HepG2 (cell line): ENCODE measurements around the gene LIPC. TPM values are rescaled to one million over a fixed set of nuclear protein-coding genes. Genes with fewer than 3 reads are reported as not detected.

Source experiments
- ATAC-seq: fragments of 200-7000 bp; cut with Tn5 transposase; 3 replicates; pipeline ENCODE4 v1.9.1; 2020; ENCODE audit warnings: mild to moderate bottlenecking, moderate library complexity
- BruUV-seq: library from RNA; stranded (reverse); fragments of 400-500 nt; replicated peaks from 2 replicates; lab custom pipeline; 2021; lab: Mats Ljungman, UMichigan
- CTCF ChIA-PET: fragments of 300-600 bp; formaldehyde crosslinking; extraction: SDS; loops from one replicate; lab custom pipeline; 2021; ENCODE audit warnings: low total read pairs, inconsistent platforms, low intra/inter-chr PET ratio; lab: Yijun Ruan, JAX
- POLR2A ChIA-PET: fragments of 350-600 bp; sonication (Branson Sonifier 250); formaldehyde crosslinking; loops from one replicate; lab custom pipeline; 2020; ENCODE audit warnings: antibody characterized with exemption, inconsistent platforms; lab: Yijun Ruan, JAX
- DNase-seq: peaks from one replicate; pipeline ENCODE4 v3.0.0-alpha.2; 2015; ENCODE audit warnings: low spot score
- FAIRE-seq: peaks from 3 replicates; lab custom pipeline; 2011; peaks lifted over from hg19 to GRCh38; lab: Jason Lieb, UNC
- H2AFZ ChIP-seq: one replicate; pipeline ENCODE4 v1.6.1; 2011; ENCODE audit warnings: low read length, inconsistent platforms
- H3K27ac ChIP-seq: fragments of 300-600 bp; 3 replicates; pipeline ENCODE4 v1.8.0; 2011; ENCODE audit warnings: mixed run types, mild to moderate bottlenecking, mixed read lengths, low read length, inconsistent platforms; ENCODE audit not compliant: insufficient read depth; ENCODE audit errors: extremely low read length
- H3K27me3 ChIP-seq, 2 experiments: fragments of 200-600 bp in 1 of 2; 2 replicates in 1 of 2; 3 replicates in 1 of 2; pipeline versions ENCODE4 v1.6.0 to v1.8.0; 2011; ENCODE audit warnings: low read length in 2 of 2, mild to moderate bottlenecking in 2 of 2, moderate library complexity in 2 of 2, inconsistent platforms in 1 of 2; ENCODE audit not compliant: insufficient read depth in 2 of 2, control insufficient read depth in 1 of 2
- H3K36me3 ChIP-seq, 2 experiments: fragments of 200-600 bp in 1 of 2; replicated peaks in 1 of 2; 2 replicates in 1 of 2; 3 replicates in 1 of 2; pipeline versions ENCODE4 v1.5.1 to v1.8.0; 2011; ENCODE audit warnings: low read length in 2 of 2, inconsistent platforms in 1 of 2; ENCODE audit not compliant: insufficient read depth in 2 of 2, control insufficient read depth in 1 of 2
- H3K4me1 ChIP-seq: 2 replicates; pipeline ENCODE4 v1.5.1; 2012; ENCODE audit warnings: low read length, inconsistent platforms; ENCODE audit not compliant: insufficient read depth
- H3K4me2 ChIP-seq: 2 replicates; pipeline ENCODE4 v1.6.0; 2011; ENCODE audit warnings: low read depth, low read length, inconsistent platforms
- H3K4me3 ChIP-seq, 3 experiments: fragments of 200-600 bp in 1 of 3; sonication (generic), shearing (Covaris generic) in 1 of 3; replicated peaks in 1 of 3; 2 replicates each; pipeline ENCODE4 v1.5.1; 2011 to 2016; ENCODE audit warnings: low read length in 3 of 3, inconsistent platforms in 2 of 3, low read depth in 2 of 3, mild to moderate bottlenecking in 2 of 3, control low read depth in 1 of 3, mixed read lengths in 1 of 3; ENCODE audit not compliant: insufficient read depth in 1 of 3
- H3K79me2 ChIP-seq: one replicate; pipeline ENCODE4 v1.6.1; 2011; ENCODE audit warnings: low read length, inconsistent platforms; ENCODE audit not compliant: insufficient read depth
- H3K9ac ChIP-seq: 2 replicates; pipeline ENCODE4 v1.6.0; 2011; ENCODE audit warnings: mild to moderate bottlenecking, low read depth, low read length, inconsistent platforms; ENCODE audit not compliant: insufficient read depth
- H3K9me3 ChIP-seq: 2 replicates; pipeline ENCODE4 v1.5.1; 2012; ENCODE audit warnings: mild to moderate bottlenecking, low read length
- H4K20me1 ChIP-seq: 2 replicates; pipeline ENCODE4 v1.6.0; 2011; ENCODE audit warnings: inconsistent platforms, mild to moderate bottlenecking, low read length, moderate library complexity; ENCODE audit not compliant: insufficient read depth
- DMTF1 ChIP-seq: sonication (generic); formaldehyde crosslinking; IDR thresholded peaks from 2 replicates; pipeline ENCODE4 v1.4.0; 2020; ENCODE audit warnings: mild to moderate bottlenecking, missing genetic modification reagents
- HIVEP1 ChIP-seq: sonication (generic); formaldehyde crosslinking; IDR thresholded peaks from 2 replicates; pipeline ENCODE4 v1.4.0; 2020; ENCODE audit warnings: mild to moderate bottlenecking, missing genetic modification reagents
- PRPF4 ChIP-seq: fragments of 200-400 bp; formaldehyde crosslinking; IDR thresholded peaks from 2 replicates; pipeline ENCODE4 v1.6.1; 2016; ENCODE audit warnings: low read length, low read depth; ENCODE audit not compliant: poor library complexity, severe bottlenecking
- REXO4 ChIP-seq: sonication (generic); formaldehyde crosslinking; IDR thresholded peaks from 2 replicates; pipeline ENCODE4 v1.8.0; 2022; ENCODE audit warnings: missing genetic modification reagents, mild to moderate bottlenecking, borderline replicate concordance
- TBX3 ChIP-seq: fragments of 450-650 bp; IDR thresholded peaks from 2 replicates; pipeline ENCODE4 v1.6.1; 2017; ENCODE audit warnings: antibody characterized with exemption, mild to moderate bottlenecking, inconsistent platforms, borderline replicate concordance
- ZBTB33 ChIP-seq: sonication (generic); formaldehyde crosslinking; IDR thresholded peaks from 2 replicates; pipeline ENCODE4 v1.4.0; 2020; ENCODE audit warnings: missing genetic modification reagents
- ZNF121 ChIP-seq: sonication (generic); formaldehyde crosslinking; IDR thresholded peaks from 2 replicates; pipeline ENCODE4 v1.5.0; 2020; ENCODE audit warnings: mild to moderate bottlenecking, missing genetic modification reagents
- ZNF235 ChIP-seq: sonication (generic); formaldehyde crosslinking; IDR thresholded peaks from 2 replicates; pipeline ENCODE4 v1.8.1; 2023; ENCODE audit warnings: mild to moderate bottlenecking, missing genetic modification reagents, borderline replicate concordance
- ZNF292 ChIP-seq: sonication (generic); formaldehyde crosslinking; IDR thresholded peaks from 2 replicates; pipeline ENCODE4 v1.8.1; 2022; ENCODE audit warnings: mild to moderate bottlenecking, low read depth, missing genetic modification reagents, borderline replicate concordance
- ZNF687 ChIP-seq: sonication (generic); formaldehyde crosslinking; IDR thresholded peaks from 2 replicates; pipeline ENCODE4 v1.5.1; 2020; ENCODE audit warnings: mild to moderate bottlenecking, missing genetic modification reagents, moderate library complexity
- WGBS: methylation state at CpG from one replicate; pipeline ENCODE4 v1.1.6; 2017; ENCODE audit warnings: low lambda C conversion rate; 5-methylcytosine and 5-hydroxymethylcytosine counted together
- in situ Hi-C: cut with HindIII; loops from 2 replicates; pipeline ENCODE4 v1.10.0; 2017; ENCODE audit warnings: low pct_unique_long_range_greater_than_20kb; ENCODE audit not compliant: extremely low pct_ligation_motif_present
- intact Hi-C: fragments of 100-400 bp; cut with micrococcal nuclease; formaldehyde crosslinking; loops from one replicate; pipeline ENCODE4 v1.10.0; 2022; ENCODE audit not compliant: unreplicated experiment
- polyA plus RNA-seq, 8 experiments: library from polyadenylated mRNA; depleted of rRNA in 3 of 8; stranded (reverse) in 7 of 8; unstranded in 1 of 8; fragments of >200 nt; fragmentation: Illumina TruSeq in 4 of 8; extraction: Trizol in 4 of 8; gene quantifications; 2 replicates each; pipeline versions ENCODE4 v1.2.1 to v1.2.3, GENCODE V29; 2011 to 2016; ENCODE audit warnings: low read depth in 4 of 8, missing spikeins in 1 of 8, mixed read lengths in 1 of 8; ENCODE audit not compliant: insufficient read depth in 1 of 8
- total RNA-seq, 5 experiments: library from RNA; depleted of rRNA; stranded (reverse); fragments of >200 nt; fragmentation: Illumina TruSeq; extraction: Trizol; gene quantifications; 2 replicates each; pipeline ENCODE4 v1.2.3, GENCODE V29; 2016; ENCODE audit warnings: low read depth in 1 of 5

LIPC gene
- total and polyA plus RNA-seq, 2 of the 13 experiments (the other 11 are each of a cell fraction or from before 2014, with no cell fraction given): 26.0 to 38.0 TPM

GRCh38 chr15:58551764-58552504 lies 120.1 kb downstream of the LIPC start (continued):
- TF ChIP-seq DMTF1: no peak
- TF ChIP-seq ZNF121 (CRISPR knock-in tag): 0 out of 2 replicates have a peak, but pooled peaks have one; percentile 1

- Histone ChIP-seq H3K9ac (peak overlapping the region; percentile 66), H3K27ac (peak overlapping the region; percentile 74)
- no peak for FAIRE-seq
- TF ChIP-seq ZBTB33 (CRISPR knock-in tag) (no peak), TBX3 (no peak), PRPF4 (peak; percentile 65), ZNF292 (CRISPR knock-in tag) (no peak), HIVEP1 (CRISPR knock-in tag) (no peak), REXO4 (no peak), ZNF687 (CRISPR knock-in tag) (peak; percentile 41), ZNF235 (CRISPR knock-in tag) (no peak)
Observed at GRCh38 chr15:58552505-58553364, 120.9 kb downstream of the LIPC start.

More at GRCh38 chr15:58552505-58553364, 120.9 kb downstream of the LIPC start:
- Histone ChIP-seq H3K4me1 (peaks cover 33% of the 10 kb centered on the region), H4K20me1 (no peaks in the 10 kb centered on the region), H3K4me3 (peak overlapping the region in 1 of 3 experiments; percentile 59; a peak in 1 of 6 replicates), H3K4me2 (peak overlapping the region; percentile 78), H2AFZ (no peak overlapping the region), H3K36me3 (no peaks in the 10 kb centered on the region), H3K27me3 (no peaks in the 10 kb centered on the region), H3K9me3 (no peaks in the 10 kb centered on the region), H3K79me2 (no peaks in the 10 kb centered on the region)
- in situ Hi-C loops (loop anchor here (5.0 kb wide), 1 partner anchor 110 kb away; no protein-coding TSS in a partner anchor), intact Hi-C loops (no loop called here)
- ChIA-PET CTCF (no interaction called here), POLR2A (interaction anchor here (0.8 to 2.4 kb wide), 8 partner anchors 16 to 218 kb away, joined by 3 to 12 read pairs (median 4); partner anchors contain the start of gene MINDY2)
- DNase-seq (no peak), ATAC-seq (no peak)
- WGBS: 87% methylated on average over 24 of the region's 24 CpGs
- BruUV-seq: no TSS peak
